Thymus (tissue), 11 donors: ENCODE measurements around the gene CYTH3. TPM values are rescaled to one million over a fixed set of nuclear protein-coding genes. Genes with fewer than 3 reads are reported as not detected.

Source experiments
- DNase-seq, 9 donors: peaks; one replicate each; pipeline ENCODE4 v3.0.0-alpha.2; 2013; ENCODE audit warnings: low spot score in 9 of 9, low read depth in 6 of 9, missing footprints in 1 of 9
- H3K27ac ChIP-seq, 2 donors: one replicate each; pipeline ENCODE4 v1.5.1; 2013; ENCODE audit warnings: control low read depth in 1 of 2, low read depth in 1 of 2, low read length in 1 of 2, mild to moderate bottlenecking in 1 of 2, moderate library complexity in 1 of 2
- H3K27me3 ChIP-seq, 2 donors: one replicate each; pipeline ENCODE4 v1.5.1; 2013; ENCODE audit warnings: low read length in 1 of 2; ENCODE audit not compliant: control insufficient read depth in 2 of 2, insufficient read depth in 1 of 2
- H3K36me3 ChIP-seq, 2 donors: one replicate each; pipeline ENCODE4 v1.5.1; 2013; ENCODE audit warnings: low read length in 1 of 2, mild to moderate bottlenecking in 1 of 2, moderate library complexity in 1 of 2; ENCODE audit not compliant: control insufficient read depth in 2 of 2, insufficient read depth in 2 of 2
- H3K4me1 ChIP-seq, 2 donors: one replicate each; pipeline ENCODE4 v1.5.1; 2013; ENCODE audit warnings: low read length in 2 of 2; ENCODE audit not compliant: control insufficient read depth in 2 of 2, insufficient read depth in 2 of 2
- H3K4me3 ChIP-seq, 2 donors: one replicate each; pipeline ENCODE4 v1.5.1; 2013; ENCODE audit warnings: low read length in 2 of 2, control low read depth in 1 of 2, mild to moderate bottlenecking in 1 of 2
- H3K9me3 ChIP-seq, 2 donors: one replicate each; pipeline ENCODE4 v1.5.1; 2013; ENCODE audit warnings: low read length in 1 of 2, mild to moderate bottlenecking in 1 of 2; ENCODE audit not compliant: control insufficient read depth in 2 of 2, insufficient read depth in 1 of 2
- WGBS: extraction: QIAGEN DNeasy Blood & Tissue Kit; methylation state at CpG from one replicate; pipeline ENCODE4 v1.1.7; 2013; 5-methylcytosine and 5-hydroxymethylcytosine counted together
- polyA plus RNA-seq: library from polyadenylated mRNA; stranded (reverse); fragments of 200-250 nt; gene quantifications from one replicate; pipeline ENCODE4 v1.2.3, GENCODE V29; 2013
- total RNA-seq: library from RNA; stranded (reverse); fragments of 120-200 nt; gene quantifications from one replicate; pipeline ENCODE4 v1.2.4, GENCODE V29; 2013
- donor health status: healthy.

The CYTH3 gene
- total and polyA plus RNA-seq, 2 donors: 5.1 to 6.3 TPM

- H3K27ac ChIP-seq: no peak overlapping the region
- no peak overlapping the region for H3K4me3 ChIP-seq
- H3K36me3 ChIP-seq: no peaks in the 10 kb centered on the region
- peaks cover 0 to 14% of the 10 kb centered on the region in 2 donors for H3K4me1 ChIP-seq
- no peak for DNase-seq
- 77% methylated on average over 5 of the region's 5 CpGs for WGBS
- no peaks in the 10 kb centered on the region for H3K27me3 ChIP-seq
- H3K9me3 ChIP-seq: no peaks in the 10 kb centered on the region
These were observed 16.3 kb downstream of the CYTH3 start for GRCh38 chr7:6256109-6256483.

- WGBS: 99% methylated on average over 4 of the region's 4 CpGs
- H3K27ac ChIP-seq: no peak overlapping the region
- H3K4me1 ChIP-seq: peaks cover 0 to 11% of the 10 kb centered on the region in 2 donors
These were observed 17.6 kb downstream of the CYTH3 start for GRCh38 chr7:6254866-6255265.

GRCh38 chr7:6252748-6253147 lies 19.7 kb downstream of the CYTH3 start:
- peaks cover 0 to 6% of the 10 kb centered on the region in 2 donors for H3K4me1 ChIP-seq
- H3K36me3 ChIP-seq: no peaks in the 10 kb centered on the region
- WGBS: 93% methylated on average over 2 of the region's 2 CpGs
- no peaks in the 10 kb centered on the region for H3K27me3 ChIP-seq
- no peaks in the 10 kb centered on the region for H3K9me3 ChIP-seq
- no peak for DNase-seq
- no peak overlapping the region for H3K27ac ChIP-seq
- no peak overlapping the region for H3K4me3 ChIP-seq

More at GRCh38 chr7:6254866-6255265, 17.6 kb downstream of the CYTH3 start:
- no peak for DNase-seq
- no peaks in the 10 kb centered on the region for H3K27me3 ChIP-seq
- no peak overlapping the region for H3K4me3 ChIP-seq
- H3K36me3 ChIP-seq: no peaks in the 10 kb centered on the region
- no peaks in the 10 kb centered on the region for H3K9me3 ChIP-seq

GRCh38 chr7:6252341-6252746 lies 20.1 kb downstream of the CYTH3 start:
- Histone ChIP-seq H3K27me3 (no peaks in the 10 kb centered on the region), H3K27ac (no peak overlapping the region), H3K4me3 (no peak overlapping the region), H3K9me3 (no peaks in the 10 kb centered on the region), H3K36me3 (no peaks in the 10 kb centered on the region), H3K4me1 (peaks cover 0 to 3% of the 10 kb centered on the region in 2 donors)
- 93% methylated on average over 5 of the region's 5 CpGs for WGBS
- DNase-seq: no peak

- 68% methylated on average over 4 of the region's 4 CpGs for WGBS
- Histone ChIP-seq H3K9me3 (no peaks in the 10 kb centered on the region), H3K27me3 (no peaks in the 10 kb centered on the region), H3K27ac (no peak overlapping the region), H3K4me3 (no peak overlapping the region), H3K4me1 (peaks cover 0 to 2% of the 10 kb centered on the region in 2 donors), H3K36me3 (no peaks in the 10 kb centered on the region)
- DNase-seq: no peak
These were observed 20.8 kb downstream of the CYTH3 start for GRCh38 chr7:6251653-6252052.

- no peak overlapping the region for H3K4me3 ChIP-seq
- H3K27ac ChIP-seq: no peak overlapping the region
- no peak for DNase-seq
- WGBS: 96% methylated on average over 4 of the region's 4 CpGs
- no peaks in the 10 kb centered on the region for H3K9me3 ChIP-seq
- H3K4me1 ChIP-seq: no peaks in the 10 kb centered on the region
- H3K27me3 ChIP-seq: no peaks in the 10 kb centered on the region
- H3K36me3 ChIP-seq: no peaks in the 10 kb centered on the region
These were observed 22.0 kb downstream of the CYTH3 start for GRCh38 chr7:6250364-6250833.

- Histone ChIP-seq H3K4me3 (no peak overlapping the region), H3K9me3 (no peaks in the 10 kb centered on the region), H3K27ac (no peak overlapping the region), H3K27me3 (no peaks in the 10 kb centered on the region), H3K36me3 (no peaks in the 10 kb centered on the region), H3K4me1 (no peaks in the 10 kb centered on the region)
- DNase-seq: no peak
- WGBS: 98% methylated on average over 4 of the region's 4 CpGs
These were observed 23.4 kb downstream of the CYTH3 start for GRCh38 chr7:6249043-6249442.

GRCh38 chr7:6248581-6248980 lies 23.8 kb downstream of the CYTH3 start:
- no peaks in the 10 kb centered on the region for H3K9me3 ChIP-seq
- WGBS: over 99% methylated on average over 6 of the region's 6 CpGs
- no peak for DNase-seq
- no peaks in the 10 kb centered on the region for H3K27me3 ChIP-seq
- H3K4me1 ChIP-seq: no peaks in the 10 kb centered on the region
- H3K36me3 ChIP-seq: no peaks in the 10 kb centered on the region
- no peak overlapping the region for H3K4me3 ChIP-seq
- no peak overlapping the region for H3K27ac ChIP-seq

- no peak for DNase-seq
- no peaks in the 10 kb centered on the region for H3K36me3 ChIP-seq
- no peak overlapping the region for H3K27ac ChIP-seq
- H3K4me1 ChIP-seq: no peaks in the 10 kb centered on the region
- no peaks in the 10 kb centered on the region for H3K27me3 ChIP-seq
- no peaks in the 10 kb centered on the region for H3K9me3 ChIP-seq
- WGBS: 94% methylated on average over 8 of the region's 8 CpGs
- H3K4me3 ChIP-seq: no peak overlapping the region
These were observed 26.0 kb downstream of the CYTH3 start for GRCh38 chr7:6246251-6246917.
